ENCODE data around the gene CACHD1.

CACHD1 gene

GRCh38 chr1:64472805-64473204 is 2.9 kb downstream of the CACHD1 start:
- Histone ChIP-seq H3K4me3 (ENCODE audit: low read depth, low read length) (peak overlapping the region; percentile 95), H3K9me3 (ENCODE audit: control insufficient read depth, insufficient read depth, low read length) (no peaks in the 10 kb centered on the region), H3K27me3 (ENCODE audit: control insufficient read depth, insufficient read depth, low read length) (peaks cover 17% of the 10 kb centered on the region), H3K27ac (ENCODE audit: low read depth, low read length) (peak overlapping the region; percentile 95), H3K36me3 (ENCODE audit: control insufficient read depth, insufficient read depth, low read length) (peaks cover 7% of the 10 kb centered on the region), H3K4me1 (ENCODE audit: control insufficient read depth, insufficient read depth, low read length) (peaks cover 43% of the 10 kb centered on the region), H3K9ac (ENCODE audit: low read depth, low read length) (peak overlapping the region; percentile 78)

- Histone ChIP-seq H3K9me3 (ENCODE audit: control insufficient read depth, insufficient read depth, low read length) (no peaks in the 10 kb centered on the region), H3K36me3 (ENCODE audit: control insufficient read depth, insufficient read depth, low read length) (peaks cover 11% of the 10 kb centered on the region), H3K9ac (ENCODE audit: low read depth, low read length) (0 out of 2 replicates have a peak overlapping the region, but pooled peaks have one; percentile 2), H3K27ac (ENCODE audit: low read depth, low read length) (peak overlapping the region; percentile 95), H3K27me3 (ENCODE audit: control insufficient read depth, insufficient read depth, low read length) (peaks cover 12% of the 10 kb centered on the region), H3K4me3 (ENCODE audit: low read depth, low read length) (peak overlapping the region; percentile 57), H3K4me1 (ENCODE audit: control insufficient read depth, insufficient read depth, low read length) (peaks cover 47% of the 10 kb centered on the region)
Observed at GRCh38 chr1:64473367-64473766, 3.4 kb downstream of the CACHD1 start.

- Histone ChIP-seq H3K4me3 (ENCODE audit: low read depth, low read length) (peak overlapping the region; percentile 57), H3K4me1 (ENCODE audit: control insufficient read depth, insufficient read depth, low read length) (peaks cover 48% of the 10 kb centered on the region), H3K9ac (ENCODE audit: low read depth, low read length) (0 out of 2 replicates have a peak overlapping the region, but pooled peaks have one; percentile 2), H3K27me3 (ENCODE audit: control insufficient read depth, insufficient read depth, low read length) (peaks cover 4% of the 10 kb centered on the region), H3K9me3 (ENCODE audit: control insufficient read depth, insufficient read depth, low read length) (no peaks in the 10 kb centered on the region), H3K36me3 (ENCODE audit: control insufficient read depth, insufficient read depth, low read length) (peaks cover 18% of the 10 kb centered on the region), H3K27ac (ENCODE audit: low read depth, low read length) (peak overlapping the region; percentile 95)
Observed at GRCh38 chr1:64474133-64474532, 4.2 kb downstream of the CACHD1 start.

DNA sequence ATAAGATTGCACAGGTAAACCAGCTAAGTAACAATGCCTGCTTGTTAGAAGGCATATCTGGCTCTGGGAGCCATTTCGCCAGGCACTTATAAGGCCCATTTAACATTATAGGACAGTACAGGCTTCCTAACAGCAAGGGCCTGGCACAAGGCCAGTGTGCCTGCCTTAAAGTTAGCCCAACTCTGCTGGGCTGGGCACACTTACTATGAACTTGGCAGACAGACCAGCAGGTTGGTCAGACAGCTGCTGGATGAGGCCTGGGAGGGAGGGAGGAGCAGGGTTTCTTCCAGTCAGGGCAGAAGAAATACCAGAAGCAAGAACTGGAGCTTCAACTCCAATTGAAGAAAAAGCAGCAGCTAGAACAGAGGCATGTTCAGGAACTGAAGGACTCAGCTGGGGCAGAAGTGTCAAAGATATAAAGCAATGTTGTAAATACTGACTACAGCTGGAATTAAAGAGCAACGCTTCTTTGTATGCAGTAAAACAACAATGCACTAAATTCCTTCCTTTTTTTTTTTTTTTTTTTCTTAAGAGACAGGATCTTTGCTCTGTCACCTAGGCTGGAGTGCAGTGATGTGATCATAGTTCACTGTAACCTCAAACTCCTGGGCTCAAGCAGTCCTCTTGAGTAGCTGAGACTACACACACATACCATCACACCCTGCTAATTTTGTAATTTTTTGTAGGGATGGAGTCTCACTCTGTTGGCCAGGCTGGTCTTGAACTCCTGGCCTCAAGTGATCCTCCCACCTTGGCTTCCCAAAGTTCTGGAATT is 4.9 kb downstream of the CACHD1 start:
- Histone ChIP-seq H3K4me1 (ENCODE audit: control insufficient read depth, insufficient read depth, low read length) (peaks cover 53% of the 10 kb centered on the region), H3K4me3 (ENCODE audit: low read depth, low read length) (peak overlapping the region; percentile 57; the same call in 1 of the 2 replicates), H3K27ac (ENCODE audit: low read depth, low read length) (no peak overlapping the region), H3K9ac (ENCODE audit: low read depth, low read length) (no peak overlapping the region), H3K36me3 (ENCODE audit: control insufficient read depth, insufficient read depth, low read length) (peaks cover 19% of the 10 kb centered on the region), H3K9me3 (ENCODE audit: control insufficient read depth, insufficient read depth, low read length) (no peaks in the 10 kb centered on the region), H3K27me3 (ENCODE audit: control insufficient read depth, insufficient read depth, low read length) (no peaks in the 10 kb centered on the region)

GRCh38 chr1:64476251-64476952 is 6.5 kb downstream of the CACHD1 start:
- H3K27ac ChIP-seq (ENCODE audit: low read depth, low read length): no peak overlapping the region
- H3K9ac ChIP-seq (ENCODE audit: low read depth, low read length): no peak overlapping the region
- no peak overlapping the region for H3K4me3 ChIP-seq (ENCODE audit: low read depth, low read length)
- no peaks in the 10 kb centered on the region for H3K9me3 ChIP-seq (ENCODE audit: control insufficient read depth, insufficient read depth, low read length)
- H3K36me3 ChIP-seq (ENCODE audit: control insufficient read depth, insufficient read depth, low read length): peaks cover 19% of the 10 kb centered on the region
- peaks cover 69% of the 10 kb centered on the region for H3K4me1 ChIP-seq (ENCODE audit: control insufficient read depth, insufficient read depth, low read length)
- no peaks in the 10 kb centered on the region for H3K27me3 ChIP-seq (ENCODE audit: control insufficient read depth, insufficient read depth, low read length)

DNA sequence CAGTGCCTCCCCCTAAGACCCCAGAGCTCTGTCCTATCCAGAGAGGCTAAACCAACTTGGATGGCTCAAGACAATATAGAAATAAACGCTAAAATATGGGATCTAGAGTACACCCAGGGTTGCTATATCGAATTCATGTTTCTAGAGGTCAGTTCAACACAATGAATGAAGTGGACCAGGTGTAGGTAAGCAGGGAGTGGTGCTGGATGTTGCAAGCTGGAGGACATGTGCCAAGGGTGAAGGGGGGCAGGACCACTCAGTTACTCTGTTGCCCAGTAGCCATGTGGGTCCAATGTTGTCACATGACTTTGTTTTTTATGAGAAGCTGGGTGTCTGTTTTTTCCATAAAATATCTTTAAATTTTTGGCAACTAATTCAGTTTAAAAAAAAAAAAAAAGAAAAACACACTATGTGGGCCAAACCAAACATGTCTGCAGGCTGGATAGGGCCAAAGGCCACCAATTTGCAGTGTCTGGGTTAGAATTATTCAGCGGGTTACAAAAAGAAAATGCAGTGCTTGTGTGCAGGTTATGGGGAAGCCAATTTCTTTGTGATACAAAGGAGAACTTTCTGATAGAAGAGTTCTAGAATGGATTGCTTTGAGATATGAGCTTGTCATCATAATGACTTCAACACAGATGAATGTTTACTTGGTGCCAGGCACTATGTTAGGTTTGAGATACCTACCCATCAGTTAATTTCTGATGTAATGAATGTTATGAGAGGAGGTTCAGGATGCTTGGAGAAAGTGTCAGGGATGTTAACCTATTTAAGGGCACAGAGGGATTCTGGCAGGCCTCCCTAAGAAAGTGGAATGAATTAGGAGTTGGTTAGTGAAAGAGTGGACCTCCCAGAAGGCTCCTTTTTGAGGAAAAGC is 8.9 kb downstream of the CACHD1 start:
- Histone ChIP-seq H3K27me3 (ENCODE audit: control insufficient read depth, insufficient read depth, low read length) (no peaks in the 10 kb centered on the region), H3K9me3 (ENCODE audit: control insufficient read depth, insufficient read depth, low read length) (no peaks in the 10 kb centered on the region), H3K4me1 (ENCODE audit: control insufficient read depth, insufficient read depth, low read length) (peaks cover 81% of the 10 kb centered on the region), H3K27ac (ENCODE audit: low read depth, low read length) (no peak overlapping the region), H3K4me3 (ENCODE audit: low read depth, low read length) (no peak overlapping the region), H3K9ac (ENCODE audit: low read depth, low read length) (no peak overlapping the region), H3K36me3 (ENCODE audit: control insufficient read depth, insufficient read depth, low read length) (peaks cover 19% of the 10 kb centered on the region)

GRCh38 chr1:64479874-64480273 is 9.9 kb downstream of the CACHD1 start:
- Histone ChIP-seq H3K27me3 (ENCODE audit: control insufficient read depth, insufficient read depth, low read length) (no peaks in the 10 kb centered on the region), H3K9ac (ENCODE audit: low read depth, low read length) (no peak overlapping the region), H3K36me3 (ENCODE audit: control insufficient read depth, insufficient read depth, low read length) (peaks cover 17% of the 10 kb centered on the region), H3K27ac (ENCODE audit: low read depth, low read length) (no peak overlapping the region), H3K4me1 (ENCODE audit: control insufficient read depth, insufficient read depth, low read length) (peaks cover 77% of the 10 kb centered on the region), H3K4me3 (ENCODE audit: low read depth, low read length) (no peak overlapping the region), H3K9me3 (ENCODE audit: control insufficient read depth, insufficient read depth, low read length) (no peaks in the 10 kb centered on the region)

- H3K27ac ChIP-seq (ENCODE audit: low read depth, low read length): no peak overlapping the region
- H3K9ac ChIP-seq (ENCODE audit: low read depth, low read length): no peak overlapping the region
- H3K36me3 ChIP-seq (ENCODE audit: control insufficient read depth, insufficient read depth, low read length): peaks cover 12% of the 10 kb centered on the region; the same call in 1 of the 2 replicates
- peaks cover 67% of the 10 kb centered on the region for H3K4me1 ChIP-seq (ENCODE audit: control insufficient read depth, insufficient read depth, low read length)
- no peak overlapping the region for H3K4me3 ChIP-seq (ENCODE audit: low read depth, low read length)
- no peaks in the 10 kb centered on the region for H3K27me3 ChIP-seq (ENCODE audit: control insufficient read depth, insufficient read depth, low read length)
- H3K9me3 ChIP-seq (ENCODE audit: control insufficient read depth, insufficient read depth, low read length): no peaks in the 10 kb centered on the region
Observed at GRCh38 chr1:64480999-64481772, 11.3 kb downstream of the CACHD1 start.

DNA sequence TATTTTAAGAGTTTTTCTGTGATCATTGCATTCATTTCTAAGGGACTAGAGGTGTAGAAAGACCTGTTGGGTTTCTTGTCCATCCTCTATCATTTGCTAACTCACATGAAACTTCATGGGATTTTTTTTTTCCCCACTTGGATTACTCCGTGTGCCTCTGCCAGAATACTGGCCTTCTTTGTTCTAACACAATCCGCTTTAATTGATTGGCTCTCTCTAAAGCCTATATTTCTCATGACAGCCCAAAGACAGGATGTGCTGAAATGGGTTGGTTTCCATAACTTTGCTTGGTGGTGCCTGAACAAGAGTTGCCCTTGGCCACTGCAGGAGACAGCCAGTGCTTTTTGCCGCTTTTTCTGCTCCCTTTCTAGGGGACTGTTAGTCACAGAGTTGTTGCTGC is 12.2 kb downstream of the CACHD1 start:
- Histone ChIP-seq H3K4me1 (ENCODE audit: control insufficient read depth, insufficient read depth, low read length) (peaks cover 66% of the 10 kb centered on the region), H3K9ac (ENCODE audit: low read depth, low read length) (no peak overlapping the region), H3K36me3 (ENCODE audit: control insufficient read depth, insufficient read depth, low read length) (peaks cover 12% of the 10 kb centered on the region; the same call in 1 of the 2 replicates), H3K27me3 (ENCODE audit: control insufficient read depth, insufficient read depth, low read length) (no peaks in the 10 kb centered on the region), H3K4me3 (ENCODE audit: low read depth, low read length) (no peak overlapping the region), H3K9me3 (ENCODE audit: control insufficient read depth, insufficient read depth, low read length) (no peaks in the 10 kb centered on the region), H3K27ac (ENCODE audit: low read depth, low read length) (peak overlapping the region; percentile 16)

DNA sequence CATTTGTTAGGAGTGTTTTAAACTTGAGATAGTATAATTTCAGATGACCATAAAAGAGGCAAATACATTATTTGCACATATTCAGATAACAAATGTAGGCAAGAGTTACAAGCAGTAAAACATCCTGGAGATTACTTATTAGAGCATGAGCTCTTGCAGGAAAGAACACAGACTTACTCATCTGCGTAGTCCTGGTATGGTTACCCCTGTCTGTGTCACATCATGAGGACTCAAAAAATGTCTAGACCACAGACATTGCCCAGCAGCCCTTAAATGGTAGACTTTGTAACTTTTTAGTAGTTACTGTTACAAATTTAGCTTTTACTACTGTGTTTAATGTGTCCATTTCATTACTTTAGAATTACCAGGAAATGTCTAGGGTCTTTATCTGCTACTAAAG is 12.8 kb downstream of the CACHD1 start:
- Histone ChIP-seq H3K4me1 (ENCODE audit: control insufficient read depth, insufficient read depth, low read length) (peaks cover 70% of the 10 kb centered on the region), H3K9me3 (ENCODE audit: control insufficient read depth, insufficient read depth, low read length) (no peaks in the 10 kb centered on the region), H3K4me3 (ENCODE audit: low read depth, low read length) (no peak overlapping the region), H3K9ac (ENCODE audit: low read depth, low read length) (no peak overlapping the region), H3K27me3 (ENCODE audit: control insufficient read depth, insufficient read depth, low read length) (no peaks in the 10 kb centered on the region), H3K27ac (ENCODE audit: low read depth, low read length) (peak overlapping the region; percentile 16), H3K36me3 (ENCODE audit: control insufficient read depth, insufficient read depth, low read length) (peaks cover 12% of the 10 kb centered on the region; the same call in 1 of the 2 replicates)

All from HUES48 (cell line).